Heart left ventricle (tissue), 16 donors: ENCODE measurements around the gene PCSK5. TPM values are rescaled to one million over a fixed set of nuclear protein-coding genes. Genes with fewer than 3 reads are reported as not detected.

Experiments
- ATAC-seq, 4 donors: fragments of 200-7000 bp; cut with Tn5 transposase; one replicate each; pipeline ENCODE4 v1.9.1; 2020 to 2022; ENCODE audit warnings: moderate library complexity in 4 of 4, mild to moderate bottlenecking in 3 of 4, moderate number of reproducible peaks in 1 of 4
- DNase-seq, 5 donors: peaks; one replicate each; pipeline ENCODE4 v3.0.0-alpha.2; 2020
- H3K27ac ChIP-seq, 12 donors: fragments of 200-600 bp; sonication (generic) in 4 of 12; one replicate each; pipeline versions ENCODE4 v1.5.0 to v1.8.0; 2016 to 2022; ENCODE audit warnings: mild to moderate bottlenecking in 2 of 12
- H3K27me3 ChIP-seq, 9 donors: fragments of 200-600 bp; sonication (generic) in 2 of 9; one replicate each; pipeline versions ENCODE4 v1.5.1 to v1.8.0; 2016 to 2022; ENCODE audit warnings: mild to moderate bottlenecking in 3 of 9
- H3K36me3 ChIP-seq, 9 donors: fragments of 200-600 bp; sonication (generic) in 2 of 9; one replicate each; pipeline versions ENCODE4 v1.5.0 to v1.8.0; 2018 to 2022; ENCODE audit warnings: mild to moderate bottlenecking in 2 of 9
- H3K4me1 ChIP-seq, 12 donors: fragments of 200-600 bp; sonication (generic) in 4 of 12; one replicate each; pipeline versions ENCODE4 v1.5.0 to v1.8.0; 2016 to 2022; ENCODE audit warnings: mild to moderate bottlenecking in 3 of 12
- H3K4me3 ChIP-seq, 12 donors: fragments of 200-600 bp; sonication (generic) in 4 of 12; one replicate each; pipeline versions ENCODE4 v1.5.0 to v1.8.0; 2017 to 2022; ENCODE audit warnings: mild to moderate bottlenecking in 9 of 12, moderate library complexity in 4 of 12
- H3K9me3 ChIP-seq, 12 donors: fragments of 200-600 bp; sonication (generic) in 4 of 12; one replicate each; pipeline versions ENCODE4 v1.5.0 to v1.8.0; 2016 to 2022; ENCODE audit warnings: mild to moderate bottlenecking in 1 of 12
- CTCF ChIP-seq, 12 donors: fragments of 200-600 bp; sonication (generic) in 4 of 12; IDR thresholded peaks; one replicate each; pipeline versions ENCODE4 v1.5.0 to v1.8.0; 2018 to 2022; ENCODE audit warnings: antibody characterized with exemption in 12 of 12, mild to moderate bottlenecking in 5 of 12
- POLR2A ChIP-seq, 2 donors: fragments of 450-650 bp; IDR thresholded peaks; one replicate each; pipeline ENCODE4 v1.6.1; 2017; ENCODE audit warnings: antibody characterized with exemption in 2 of 2, mild to moderate bottlenecking in 2 of 2, moderate library complexity in 2 of 2
- WGBS, 4 donors: extraction: QIAGEN DNeasy Blood & Tissue Kit in 2 of 4; methylation state at CpG; one replicate each; pipeline versions ENCODE4 v1.1.5 to v1.1.7; 2013 to 2018; 5-methylcytosine and 5-hydroxymethylcytosine counted together
- intact Hi-C, 10 donors: fragments of 100-400 bp; cut with DNase I; formaldehyde crosslinking; loops; one replicate each; pipeline versions ENCODE4 v1.11.1 to v1.14.2; 2022
- polyA plus RNA-seq, 2 donors: library from polyadenylated mRNA; stranded (reverse); fragments of 200-250 nt; gene quantifications; one replicate each; pipeline ENCODE4 v1.2.3, GENCODE V29; 2013
- total RNA-seq, 9 donors: library from RNA; depleted of rRNA in 2 of 9; stranded (reverse); fragments of >200 nt in 2 of 9; fragmentation: NEBNext Ultra II Directional in 3 of 9; extraction: Animal tissue kit (Norgen Biotek cat#: 25700) in 3 of 9; gene quantifications; one replicate each; pipeline versions ENCODE4 v1.1.0 to v1.2.4, GENCODE V29; 2016 to 2023
- donor health status: ischemic (EF 13 %, LVEDD 7.1; RV severe dilation, severe dysfunction).
- donor health status: healthy with polysubstance abuse.
- donor health status: DM: no; HTN: yes; CAD: no.
- donor health status: DM: no; HTN: no; CAD: no.
- donor health status: ischemic (EF 25% LVEDD 6.9; RV normal size, moderate dysfunction).
- donor health status: ischemic (EF 25% LVEDD 5.7; RV mildly dilated, moderate dysfunction).
- donor health status: healthy.
- donor health status: DM: yes; HTN: yes; CAD: no.
- donor health status: ischemic (EF 35%, LVEDD 5.7; RV mildly dilated, moderate dysfunction).
- donor health status: nonischemic (EF 11% LVEDD 7.7; RV severe dilation, severe dysfunction).
- donor health status: DM: yes; HTN: yes; CAD: no.
- donor health status: PGD.
- donor health status: ischemic (EF 29% LVEDD 5.4; RV normal size, mild dysfunction).
- donor health status: nonischemic (EF 23%, LVEDD 6.1; RV moderate dilation, normal function).

Gene PCSK5
- total and polyA plus RNA-seq, 11 donors, result 1.3 to 13.6 (median 5.9) TPM

GRCh38 chr9:76162751-76163500, 272.5 kb downstream of the PCSK5 start:
- DNase-seq (peak in 2 of 5 donors; percentile 29 to 33), ATAC-seq (peak; percentile 13 to 56 (median 37))
- TF ChIP-seq POLR2A (IDR thresholded peaks at IDR 0.05), result no peak
- TF ChIP-seq CTCF (IDR thresholded peaks at IDR 0.05), result no peak
- WGBS, 4 donors, result 64 to 74% (median 65%) methylated on average over 11 of the region's 11 CpGs
- Histone ChIP-seq H3K36me3 (peaks cover 0 to 39% (median 7%) of the 10 kb centered on the region in 9 donors), H3K4me3 (no peak overlapping the region), H3K27me3 (no peaks in the 10 kb centered on the region), H3K27ac (peak overlapping the region in 2 of 12 donors; percentile 18 to 29), H3K9me3 (no peaks in the 10 kb centered on the region), H3K4me1 (peaks cover 0 to 25% (median 11%) of the 10 kb centered on the region in 12 donors)
- intact Hi-C loops, result loop anchor here in 1 of 10 donors (10.0 kb wide), 1 partner anchor 278 kb away; no protein-coding TSS in a partner anchor

GRCh38 chr9:76166526-76166925, 276.1 kb downstream of the PCSK5 start:
- ATAC-seq (no peak), DNase-seq (no peak)
- Histone ChIP-seq H3K9me3 (no peaks in the 10 kb centered on the region), H3K36me3 (peaks cover 0 to 50% (median 9%) of the 10 kb centered on the region in 9 donors), H3K27ac (no peak overlapping the region), H3K4me3 (no peak overlapping the region), H3K4me1 (peaks cover 0 to 17% (median 8%) of the 10 kb centered on the region in 12 donors), H3K27me3 (no peaks in the 10 kb centered on the region)
- TF ChIP-seq POLR2A (IDR thresholded peaks at IDR 0.05) (no peak), CTCF (IDR thresholded peaks at IDR 0.05) (no peak)
- intact Hi-C loops, result loop anchor here in 1 of 10 donors (10.0 kb wide), 1 partner anchor 282 kb away; no protein-coding TSS in a partner anchor
- 54 to 66% (median 55%) methylated on average over 2 of the region's 2 CpGs for WGBS, 4 donors

GRCh38 chr9:76176171-76176570, 285.7 kb downstream of the PCSK5 start:
- Histone ChIP-seq H3K36me3 (peaks cover 0 to 33% (median 2%) of the 10 kb centered on the region in 9 donors), H3K4me3 (no peak overlapping the region), H3K27me3 (no peaks in the 10 kb centered on the region), H3K27ac (no peak overlapping the region), H3K4me1 (peaks cover 0 to 8% (median 0%) of the 10 kb centered on the region in 12 donors), H3K9me3 (no peaks in the 10 kb centered on the region)
- no peak for ATAC-seq
- WGBS, 4 donors, result 90 to 100% (median 98%) methylated on average over 1 of the region's 1 CpG
- TF ChIP-seq POLR2A (IDR thresholded peaks at IDR 0.05) (no peak), CTCF (IDR thresholded peaks at IDR 0.05) (no peak)
- intact Hi-C loops, result no loop called here
- no peak for DNase-seq

GRCh38 chr9:76177931-76178330, 287.5 kb downstream of the PCSK5 start:
- no peak for TF ChIP-seq POLR2A (IDR thresholded peaks at IDR 0.05)
- peak in 1 of 4 donors; percentile 51 for ATAC-seq
- H3K36me3 ChIP-seq, result peaks cover 0 to 41% (median 8%) of the 10 kb centered on the region in 9 donors
- H3K27me3 ChIP-seq, result no peaks in the 10 kb centered on the region
- H3K4me3 ChIP-seq, result no peak overlapping the region
- intact Hi-C loops, result no loop called here
- WGBS, 4 donors, result 57 to 72% (median 59%) methylated on average over 5 of the region's 5 CpGs
- DNase-seq, result no peak
- no peaks in the 10 kb centered on the region for H3K9me3 ChIP-seq
- H3K4me1 ChIP-seq, result peaks cover 0 to 8% (median 0%) of the 10 kb centered on the region in 12 donors
- no peak overlapping the region for H3K27ac ChIP-seq
